Stomach (tissue), 4 donors: Measurements from ENCODE around the gene C19orf67.

ENCODE experiments used
- CTCF ChIP-seq, 7 experiments: fragments of 450-650 bp in 4 of 7; fragments of 200-600 bp in 3 of 7; sonication (generic) in 3 of 7; IDR thresholded peaks; one replicate each; pipeline ENCODE4 v1.5.1; 2016 to 2019; ENCODE audit warnings: antibody characterized with exemption in 7 of 7, control low read depth in 2 of 7, mild to moderate bottlenecking in 1 of 7
- POLR2A ChIP-seq, 4 donors: fragments of 450-650 bp; IDR thresholded peaks; one replicate each; pipeline ENCODE4 v1.6.1; 2016; ENCODE audit warnings: antibody characterized with exemption in 4 of 4, control low read depth in 2 of 4, mild to moderate bottlenecking in 1 of 4, moderate library complexity in 1 of 4
- POLR2AphosphoS5 ChIP-seq, 3 donors: sonication (generic); formaldehyde crosslinking; IDR thresholded peaks; one replicate each; pipeline ENCODE4 v1.6.1; 2016; ENCODE audit warnings: antibody characterized with exemption in 3 of 3

GRCh38 chr19:14090509-14091080 is 5.0 kb upstream of the C19orf67 start, which contains the start of gene SAMD1:
- no peak for TF ChIP-seq POLR2A (IDR thresholded peaks at IDR 0.05)
- no peak for TF ChIP-seq CTCF (IDR thresholded peaks at IDR 0.05)
- TF ChIP-seq POLR2AphosphoS5 (IDR thresholded peaks at IDR 0.05), result no peak
